Endothelial cell of umbilical vein (primary cell): ENCODE measurements around the gene KATNAL1. TPM values are rescaled to one million over a fixed set of nuclear protein-coding genes. Genes with fewer than 3 reads are reported as not detected.

Experiments used
- BruUV-seq: library from RNA; stranded (reverse); fragments of 400-500 nt; replicated peaks from 2 replicates; lab custom pipeline; 2021; lab: Mats Ljungman, UMichigan
- CTCF ChIA-PET: fragments of 300-600, 350-600 bp; sonication (Branson Sonifier 250); formaldehyde crosslinking; loops from one replicate; lab custom pipeline; 2021; ENCODE audit warnings: antibody characterized with exemption, inconsistent platforms; lab: Charles Lee
- POLR2A ChIA-PET: fragments of 300-600, 350-600 bp; sonication (Branson Sonifier 250); formaldehyde crosslinking; loops from one replicate; lab custom pipeline; 2021; ENCODE audit warnings: antibody characterized with exemption, inconsistent platforms; lab: Charles Lee
- DNase-seq: peaks from one replicate; pipeline ENCODE4 v3.0.0-alpha.2; 2011; ENCODE audit warnings: low read depth, low spot score
- FAIRE-seq: peaks from 2 replicates; lab custom pipeline; 2011; peaks lifted over from hg19 to GRCh38; lab: Jason Lieb, UNC
- H2AFZ ChIP-seq: 2 replicates; pipeline ENCODE4 v1.6.0; 2012; ENCODE audit warnings: low read depth, low read length, control low read depth, inconsistent platforms
- H3K27ac ChIP-seq: 2 replicates; pipeline ENCODE4 v1.5.1; 2011; ENCODE audit warnings: low read depth, mild to moderate bottlenecking, control low read depth, low read length, moderate library complexity; ENCODE audit not compliant: insufficient read depth
- H3K27me3 ChIP-seq, 2 experiments: 2 replicates each; pipeline versions ENCODE4 v1.6.0 to v1.6.1; 2011; ENCODE audit warnings: low read length in 2 of 2, mixed read lengths in 1 of 2; ENCODE audit not compliant: control insufficient read depth in 2 of 2, insufficient read depth in 2 of 2
- H3K36me3 ChIP-seq, 2 experiments: 2 replicates in 1 of 2; 3 replicates in 1 of 2; pipeline ENCODE4 v1.5.1; 2011; ENCODE audit warnings: low read length in 2 of 2, mild to moderate bottlenecking in 1 of 2, moderate library complexity in 1 of 2; ENCODE audit not compliant: control insufficient read depth in 2 of 2, insufficient read depth in 2 of 2; ENCODE audit errors: extremely low read depth in 1 of 2
- H3K4me1 ChIP-seq: 3 replicates; pipeline ENCODE4 v1.5.1; 2011; ENCODE audit warnings: mild to moderate bottlenecking, low read length; ENCODE audit not compliant: control insufficient read depth, insufficient read depth; ENCODE audit errors: extremely low read depth
- H3K4me2 ChIP-seq: 2 replicates; pipeline ENCODE4 v1.6.1; 2011; ENCODE audit warnings: low read length, control low read depth, mixed read lengths; ENCODE audit not compliant: insufficient read depth
- H3K4me3 ChIP-seq, 3 experiments: fragments of 200-600 bp in 1 of 3; sonication (generic), shearing (Covaris generic) in 1 of 3; replicated peaks in 1 of 3; 2 replicates each; pipeline ENCODE4 v1.5.1; 2011 to 2016; ENCODE audit warnings: control low read depth in 3 of 3, low read length in 3 of 3, mild to moderate bottlenecking in 2 of 3, inconsistent platforms in 1 of 3, low read depth in 1 of 3, moderate library complexity in 1 of 3; ENCODE audit not compliant: insufficient read depth in 1 of 3
- H3K79me2 ChIP-seq: 2 replicates; pipeline ENCODE4 v1.6.0; 2012; ENCODE audit warnings: low read length, inconsistent platforms; ENCODE audit not compliant: control insufficient read depth, insufficient read depth
- H3K9ac ChIP-seq: replicated peaks from 2 replicates; pipeline ENCODE3; 2011; ENCODE audit warnings: low read length, control low read depth; ENCODE audit not compliant: insufficient read depth; ENCODE audit errors: extremely low read depth
- H3K9me1 ChIP-seq: replicated peaks from 3 replicates; pipeline ENCODE4 v1.6.0; 2011; ENCODE audit warnings: mild to moderate bottlenecking, low read length; ENCODE audit not compliant: control insufficient read depth, insufficient read depth; ENCODE audit errors: extremely low read depth
- H3K9me3 ChIP-seq: replicated peaks from 2 replicates; pipeline ENCODE4 v1.5.1; 2012; ENCODE audit warnings: low read length, inconsistent platforms; ENCODE audit not compliant: control insufficient read depth, insufficient read depth
- H4K20me1 ChIP-seq: replicated peaks from 2 replicates; pipeline ENCODE3; 2011; ENCODE audit warnings: mild to moderate bottlenecking, low read length; ENCODE audit not compliant: control insufficient read depth, insufficient read depth; ENCODE audit errors: extremely low read depth
- CTCF ChIP-seq, 2 donors: IDR thresholded peaks; 1 replicate in 1 of 2; 2 replicates in 1 of 2; pipeline ENCODE4 v1.5.1; 2011; ENCODE audit warnings: low read length in 2 of 2, mild to moderate bottlenecking in 2 of 2, moderate library complexity in 2 of 2, control low read depth in 1 of 2, inconsistent platforms in 1 of 2, low read depth in 1 of 2; ENCODE audit not compliant: insufficient read depth in 1 of 2; ENCODE audit errors: extremely low read depth in 1 of 2
- EZH2 ChIP-seq: IDR thresholded peaks from 2 replicates; pipeline ENCODE4 v1.6.1; 2012; ENCODE audit warnings: borderline replicate concordance, low read depth, mild to moderate bottlenecking, moderate library complexity, low read length, inconsistent platforms; ENCODE audit not compliant: severe bottlenecking
- FOS ChIP-seq: IDR thresholded peaks from 2 replicates; pipeline ENCODE4 v1.6.1; 2011; ENCODE audit warnings: mild to moderate bottlenecking, low read length, moderate library complexity, borderline replicate concordance; ENCODE audit not compliant: insufficient read depth
- GATA2 ChIP-seq: IDR thresholded peaks from 2 replicates; pipeline ENCODE4 v1.7.0; 2011; ENCODE audit warnings: low read depth, mild to moderate bottlenecking, moderate library complexity, mixed read lengths, low read length; ENCODE audit not compliant: insufficient read length, insufficient read depth
- JUN ChIP-seq: IDR thresholded peaks from 2 replicates; pipeline ENCODE4 v1.6.1; 2011; ENCODE audit warnings: borderline replicate concordance, low read depth; ENCODE audit not compliant: insufficient read length, insufficient read depth
- MAX ChIP-seq: IDR thresholded peaks from 2 replicates; pipeline ENCODE4 v1.6.1; 2011; ENCODE audit not compliant: insufficient read depth, insufficient read length
- MYC ChIP-seq: IDR thresholded peaks from one replicate; pipeline ENCODE4 v1.6.1; 2011; ENCODE audit warnings: mild to moderate bottlenecking, low read depth, low read length
- POLR2A ChIP-seq: IDR thresholded peaks from 2 replicates; pipeline ENCODE4 v1.6.1; 2012; ENCODE audit warnings: low read depth, mild to moderate bottlenecking, control low read depth, low read length
- POLR2AphosphoS5 ChIP-seq: IDR thresholded peaks from 2 replicates; pipeline ENCODE4 v1.6.1; 2012; ENCODE audit warnings: low read depth, mild to moderate bottlenecking, control low read depth, low read length, moderate library complexity; ENCODE audit not compliant: insufficient read depth
- dilution Hi-C: fragments of 300-500 bp; cut with MboI; formaldehyde crosslinking; loops from one replicate; pipeline ENCODE4 v1.15.0; 2019; ENCODE audit warnings: low sequenced_read_pairs; ENCODE audit not compliant: extremely low pct_ligation_motif_present
- intact Hi-C: fragments of 100-400 bp; cut with micrococcal nuclease; formaldehyde crosslinking; loops from one replicate; pipeline ENCODE4 v1.10.0; 2022
- polyA plus RNA-seq, 4 experiments: library from polyadenylated mRNA; depleted of rRNA in 3 of 4; stranded (reverse) in 3 of 4; unstranded in 1 of 4; fragments of >200 nt; gene quantifications; 2 replicates each; pipeline versions ENCODE4 v1.2.1 to v1.2.3, GENCODE V29; 2011 to 2012; ENCODE audit warnings: missing spikeins in 1 of 4
- total RNA-seq: library from RNA; stranded (reverse); gene quantifications from 2 replicates; pipeline ENCODE4 v1.2.3, GENCODE V29; 2021

KATNAL1 gene
- total and polyA plus RNA-seq, 2 donors (not counting 3 experiments of a cell fraction or from before 2014, with no cell fraction given), result 7.2 to 49.2 TPM

DNA sequence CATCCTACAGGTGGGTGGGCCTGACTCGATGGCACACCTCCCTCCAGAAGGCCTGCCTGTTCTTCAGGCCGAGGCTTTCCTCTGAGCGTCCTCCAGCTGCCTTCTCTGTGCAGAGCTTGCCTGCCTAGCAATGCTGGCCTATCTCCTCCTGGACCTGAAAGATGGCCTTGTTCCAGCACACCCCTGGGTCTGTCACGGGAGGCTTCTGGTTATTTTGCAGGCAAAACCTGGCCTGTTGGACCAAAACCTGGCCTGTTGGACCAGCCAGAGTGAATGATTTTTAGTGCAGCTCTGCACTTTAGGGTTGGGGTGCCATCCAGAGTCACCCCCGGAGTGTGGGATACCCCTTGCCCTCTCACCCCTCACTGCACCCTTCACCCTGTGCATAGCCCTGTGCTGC, 128.4 kb downstream of the KATNAL1 start:
- intact Hi-C loops (no loop called here), dilution Hi-C loops (no loop called here)
- no peak overlapping the region for H2AFZ ChIP-seq
- ChIA-PET POLR2A (no interaction called here), CTCF (interaction anchor here (0.9 to 1.6 kb wide), 3 partner anchors 10 to 79 kb away, joined by 3 to 5 read pairs (median 3); no protein-coding TSS in a partner anchor)
- H3K4me2 ChIP-seq, result no peak overlapping the region
- no peak overlapping the region for H3K4me3 ChIP-seq
- no TSS peak for BruUV-seq
- H3K9ac ChIP-seq, result no peak overlapping the region
- no peaks in the 10 kb centered on the region for H3K36me3 ChIP-seq
- TF ChIP-seq CTCF (IDR thresholded peaks at IDR 0.05; ENCODE audit: extremely low read depth in 1 of 2, insufficient read depth in 1 of 2, low read depth in 1 of 2, low read length in 2 of 2) (no peak), FOS (no peak)
- peaks cover 0 to 5% of the 10 kb centered on the region in 2 experiments for H3K27me3 ChIP-seq
- H3K9me3 ChIP-seq, result no peaks in the 10 kb centered on the region
- no peaks in the 10 kb centered on the region for H3K79me2 ChIP-seq
- FAIRE-seq, result no peak
- H4K20me1 ChIP-seq, result no peaks in the 10 kb centered on the region
- no peaks in the 10 kb centered on the region for H3K9me1 ChIP-seq
- no peaks in the 10 kb centered on the region for H3K4me1 ChIP-seq
- DNase-seq, result no peak
- H3K27ac ChIP-seq, result no peak overlapping the region

GRCh38 chr13:30175166-30175565, 132.2 kb downstream of the KATNAL1 start:
- CTCF ChIA-PET, result interaction anchor here (1.1 kb wide), 1 partner anchor 32 kb away, joined by 3 read pairs; no protein-coding TSS in a partner anchor
- no TSS peak for BruUV-seq

More at GRCh38 chr13:30175166-30175565, 132.2 kb downstream of the KATNAL1 start:
- POLR2A ChIA-PET, result no interaction called here
- H3K9me1 ChIP-seq, result no peaks in the 10 kb centered on the region
- H3K9ac ChIP-seq, result no peak overlapping the region
- H3K36me3 ChIP-seq, result no peaks in the 10 kb centered on the region
- H3K4me1 ChIP-seq, result no peaks in the 10 kb centered on the region
- TF ChIP-seq CTCF (IDR thresholded peaks at IDR 0.05; ENCODE audit: extremely low read depth in 1 of 2, insufficient read depth in 1 of 2, low read depth in 1 of 2, low read length in 2 of 2) (no peak), POLR2AphosphoS5 (no peak), MYC (no peak), POLR2A (no peak), FOS (no peak), JUN (no peak), GATA2 (no peak), MAX (no peak), EZH2 (no peak)
- H3K27me3 ChIP-seq, result peaks cover 0 to 5% of the 10 kb centered on the region in 2 experiments
- H3K4me3 ChIP-seq, result no peak overlapping the region
- H3K79me2 ChIP-seq, result no peaks in the 10 kb centered on the region
- H3K4me2 ChIP-seq, result no peak overlapping the region
- H3K27ac ChIP-seq, result no peak overlapping the region
- H4K20me1 ChIP-seq, result no peaks in the 10 kb centered on the region
- no peaks in the 10 kb centered on the region for H3K9me3 ChIP-seq
- no peak for FAIRE-seq
- intact Hi-C loops, result no loop called here
- H2AFZ ChIP-seq, result no peak overlapping the region
- DNase-seq, result no peak
- dilution Hi-C loops, result no loop called here
